Smooth muscle cell (in vitro differentiated cells): Measurements from ENCODE around the gene TUBG1. TPM values are rescaled to one million over a fixed set of nuclear protein-coding genes. Genes with fewer than 3 reads are reported as not detected.
A peak's percentile ranks its signal among the peaks of the same experiment; 100 is the strongest.

Source experiments
- DNase-seq: peaks from one replicate; lab custom pipeline; 2025; ENCODE audit not compliant: unreplicated experiment; lab: John Stamatoyannopoulos, UW
- H2AFZ ChIP-seq: fragments of 200-600 bp; sonication (generic); 2 replicates; pipeline ENCODE4 v1.6.0; 2016; ENCODE audit warnings: antibody characterized with exemption, low read depth, mild to moderate bottlenecking
- H3F3A ChIP-seq: fragments of 200-600 bp; sonication (generic); 2 replicates; pipeline ENCODE4 v1.6.0; 2017; ENCODE audit warnings: antibody characterized with exemption, low read depth
- H3K27ac ChIP-seq: fragments of 200-600 bp; sonication (generic); 2 replicates; pipeline ENCODE4 v1.5.1; 2016; ENCODE audit warnings: low read depth, mild to moderate bottlenecking
- H3K27me3 ChIP-seq: fragments of 200-600 bp; sonication (generic); 2 replicates; pipeline ENCODE4 v1.6.1; 2016; ENCODE audit warnings: low read depth, mild to moderate bottlenecking
- H3K36me3 ChIP-seq: fragments of 200-600 bp; sonication (generic); 2 replicates; pipeline ENCODE4 v1.5.1; 2016; ENCODE audit warnings: low read depth
- H3K4me1 ChIP-seq: fragments of 200-600 bp; sonication (generic); 2 replicates; pipeline ENCODE4 v1.5.1; 2016; ENCODE audit warnings: low read depth
- H3K4me2 ChIP-seq: fragments of 200-600 bp; sonication (generic); 2 replicates; pipeline ENCODE4 v1.6.0; 2016; ENCODE audit warnings: mild to moderate bottlenecking
- H3K4me3 ChIP-seq: fragments of 200-600 bp; sonication (generic); 2 replicates; pipeline ENCODE4 v1.5.1; 2016; ENCODE audit warnings: mild to moderate bottlenecking
- H3K79me2 ChIP-seq: fragments of 200-600 bp; sonication (generic); 2 replicates; pipeline ENCODE4 v1.6.0; 2016; ENCODE audit warnings: low read depth, mild to moderate bottlenecking
- H3K9ac ChIP-seq: fragments of 200-600 bp; sonication (generic); 2 replicates; pipeline ENCODE4 v1.6.0; 2016; ENCODE audit warnings: low read depth
- H3K9me3 ChIP-seq: fragments of 200-600 bp; sonication (generic); replicated peaks from 2 replicates; pipeline ENCODE4 v1.5.1; 2016; ENCODE audit warnings: low read depth
- H4K20me1 ChIP-seq: fragments of 200-600 bp; sonication (generic); 2 replicates; pipeline ENCODE4 v1.6.0; 2016; ENCODE audit warnings: low read depth
- CTCF ChIP-seq: fragments of 200-600 bp; sonication (generic); IDR thresholded peaks from 2 replicates; pipeline ENCODE4 v1.5.1; 2017; ENCODE audit warnings: borderline replicate concordance, mild to moderate bottlenecking, antibody characterized with exemption; ENCODE audit not compliant: insufficient read depth, poor library complexity, severe bottlenecking
- WGBS: methylation state at CpG from one replicate; pipeline ENCODE4 v1.1.7; 2016; ENCODE audit warnings: low lambda C conversion rate; 5-methylcytosine and 5-hydroxymethylcytosine counted together
- polyA plus RNA-seq: library from polyadenylated mRNA; unstranded; fragments of >200 nt; fragmentation: Nextera tagmentation; extraction: Ambion mirVana; gene quantifications from 2 replicates; pipeline ENCODE4 v1.2.1, GENCODE V29; 2016
- total RNA-seq: library from RNA; depleted of rRNA; stranded (reverse); fragments of >200 nt; gene quantifications from 2 replicates; pipeline ENCODE4 v1.2.3, GENCODE V29; 2014

The TUBG1 gene
- total and polyA plus RNA-seq, 2 experiments from 2014 or later: 38.7 to 102 TPM

GRCh38 chr17:42564815-42565522 is 44.5 kb upstream of the TUBG1 start:
- no peak overlapping the region for H3K4me3 ChIP-seq
- no peaks in the 10 kb centered on the region for H3K9me3 ChIP-seq
- peaks cover 13% of the 10 kb centered on the region for H3F3A ChIP-seq
- H3K79me2 ChIP-seq: peaks cover 30% of the 10 kb centered on the region
- H2AFZ ChIP-seq: no peak overlapping the region
- 96% methylated on average over 15 of the region's 15 CpGs for WGBS
- H3K4me1 ChIP-seq: peaks cover 14% of the 10 kb centered on the region
- no peak for TF ChIP-seq CTCF
- H3K4me2 ChIP-seq: no peak overlapping the region
- H3K36me3 ChIP-seq: no peaks in the 10 kb centered on the region
- H3K27ac ChIP-seq: no peak overlapping the region
- DNase-seq: no peak
- no peaks in the 10 kb centered on the region for H3K27me3 ChIP-seq
- H3K9ac ChIP-seq: no peak overlapping the region
- H4K20me1 ChIP-seq: no peaks in the 10 kb centered on the region

- H3K9ac ChIP-seq: no peak overlapping the region
- H3F3A ChIP-seq: peaks cover 13% of the 10 kb centered on the region
- no peak overlapping the region for H3K4me2 ChIP-seq
- H3K9me3 ChIP-seq: no peaks in the 10 kb centered on the region
- no peak overlapping the region for H2AFZ ChIP-seq
- no peak overlapping the region for H3K4me3 ChIP-seq
- H3K4me1 ChIP-seq: peaks cover 14% of the 10 kb centered on the region
- no peaks in the 10 kb centered on the region for H3K27me3 ChIP-seq
- TF ChIP-seq CTCF: no peak
- H3K36me3 ChIP-seq: peaks cover 3% of the 10 kb centered on the region
- peak overlapping the region; percentile 51 for H3K27ac ChIP-seq
- no peaks in the 10 kb centered on the region for H4K20me1 ChIP-seq
- 93% methylated on average over 16 of the region's 16 CpGs for WGBS
- DNase-seq: no peak
- peaks cover 30% of the 10 kb centered on the region for H3K79me2 ChIP-seq
Observed at GRCh38 chr17:42565523-42566214, 43.8 kb upstream of the TUBG1 start.

- Histone ChIP-seq H3K9ac (peak overlapping the region; percentile 37), H3K27me3 (no peaks in the 10 kb centered on the region), H2AFZ (no peak overlapping the region), H3K79me2 (peaks cover 30% of the 10 kb centered on the region), H3K27ac (peak overlapping the region; percentile 51), H3F3A (peaks cover 10% of the 10 kb centered on the region), H3K36me3 (peaks cover 3% of the 10 kb centered on the region), H4K20me1 (no peaks in the 10 kb centered on the region), H3K4me1 (peaks cover 14% of the 10 kb centered on the region), H3K9me3 (no peaks in the 10 kb centered on the region), H3K4me2 (peak overlapping the region; percentile 94), H3K4me3 (peak overlapping the region; percentile 87)
- no peak for DNase-seq
- no peak for TF ChIP-seq CTCF
- WGBS: 65% methylated on average over 28 of the region's 28 CpGs
Observed at GRCh38 chr17:42566215-42566882, 43.1 kb upstream of the TUBG1 start.
